NCI-H1417 treated with DMSO at 0.1 percent for 48 hours (cell line): Measurements from ENCODE around the gene TAS2R41.
"Not testable (repeated sequence)": the region's sequence is repeated elsewhere in the genome, so short reads cannot be mapped to it uniquely, and the experiment has no call there.

Experiments used
- DNase-seq: peaks from one replicate; lab custom pipeline; 2025; lab: John Stamatoyannopoulos, UW

Gene TAS2R41

GRCh38 chr7:143519411-143520131, 41.9 kb downstream of the TAS2R41 start:
- DNase-seq = no peak

DNA sequence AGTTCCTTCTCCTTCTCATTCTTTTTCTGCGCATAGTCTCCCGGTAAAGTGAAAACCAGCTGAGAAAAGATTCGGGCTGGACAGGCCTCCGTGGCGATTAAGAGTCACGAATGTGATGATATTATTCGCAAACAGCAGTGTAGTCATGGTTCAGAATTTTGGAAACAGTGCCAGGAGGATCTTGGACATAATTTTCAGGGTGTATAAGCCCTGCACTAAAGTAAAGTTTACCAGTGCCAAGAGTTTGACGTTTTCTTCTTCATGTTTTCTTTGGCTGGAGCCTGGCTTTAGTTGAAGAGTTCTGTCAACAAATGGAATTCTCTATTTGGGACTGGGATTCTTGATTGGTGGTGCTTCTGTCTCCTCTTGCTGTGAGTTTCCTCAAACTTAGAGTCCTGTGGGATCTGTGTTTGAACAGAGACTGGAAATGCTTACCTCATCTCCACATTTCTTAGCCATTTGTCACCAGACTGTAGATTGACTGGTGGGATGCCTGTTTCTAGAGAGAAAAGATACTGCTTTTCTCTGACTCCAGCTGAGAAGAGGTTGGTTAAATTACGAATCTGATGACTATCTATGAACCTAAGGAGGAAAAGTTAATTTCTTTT, 44.7 kb downstream of the TAS2R41 start:
- DNase-seq = not testable (repeated sequence)
